GM12873 (cell line): Measurements from ENCODE around the gene SEZ6L2.

Source experiments
- CTCF ChIP-seq: IDR thresholded peaks from 2 replicates; pipeline ENCODE4 v1.5.1; 2012; ENCODE audit warnings: low read depth, mild to moderate bottlenecking, moderate library complexity, low read length, control low read depth; ENCODE audit not compliant: insufficient read depth; ENCODE audit errors: missing control alignments

SEZ6L2 gene

GRCh38 chr16:29843931-29844330 lies 55.4 kb downstream of the SEZ6L2 start:
- TF ChIP-seq CTCF = no peak

DNA sequence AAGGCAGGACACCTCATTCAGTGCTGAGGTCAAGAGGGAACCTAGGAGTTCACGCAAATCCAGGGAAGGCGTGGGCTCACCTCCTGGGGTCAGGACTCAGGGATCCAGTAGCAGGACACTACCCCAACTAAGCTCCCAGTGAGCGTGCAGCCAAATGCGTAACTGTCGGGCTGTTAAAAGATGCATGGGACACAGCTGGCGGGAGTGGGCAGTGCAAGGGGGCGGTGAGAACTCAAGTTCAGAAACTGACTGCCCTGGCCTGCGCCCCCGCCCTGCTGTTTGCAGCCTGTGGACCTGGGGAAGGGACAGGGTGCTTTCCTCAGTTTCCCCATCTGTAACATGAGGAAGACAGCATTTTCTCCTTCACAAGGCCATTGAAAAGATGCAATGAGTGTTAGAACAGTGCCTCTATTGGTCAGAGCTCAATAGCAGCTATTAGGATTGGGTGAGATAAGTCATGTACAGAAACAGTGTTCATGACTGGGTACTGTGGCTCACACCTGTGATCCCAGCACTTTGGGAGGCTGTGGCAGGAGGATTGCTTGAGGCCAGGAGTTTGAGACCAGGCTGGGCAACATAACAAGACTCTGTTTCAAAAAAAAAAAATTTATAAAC lies 56.5 kb downstream of the SEZ6L2 start:
- peak; percentile 10 for TF ChIP-seq CTCF

- no peak for TF ChIP-seq CTCF
Measured at GRCh38 chr16:29841631-29842030, 57.7 kb downstream of the SEZ6L2 start.

DNA sequence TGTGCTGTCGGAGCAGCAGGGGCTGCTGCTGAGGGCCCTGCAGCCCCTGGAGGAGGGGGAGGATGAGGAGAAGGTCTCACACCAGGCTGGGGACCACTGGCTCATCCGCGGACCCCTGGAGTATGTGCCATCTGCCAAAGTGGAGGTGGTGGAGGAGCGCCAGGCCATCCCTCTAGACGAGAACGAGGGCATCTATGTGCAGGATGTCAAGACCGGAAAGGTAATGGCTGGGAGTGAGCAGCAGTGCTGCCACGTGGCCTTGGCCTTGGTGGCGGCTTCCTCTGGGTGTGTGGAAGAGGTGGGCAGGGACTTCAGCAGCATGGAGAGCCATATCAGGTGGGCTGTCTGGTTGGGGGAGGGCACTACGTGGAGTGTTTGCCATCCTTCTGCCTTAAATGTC lies 59.1 kb downstream of the SEZ6L2 start:
- TF ChIP-seq CTCF = no peak

GRCh38 chr16:29839822-29840221 lies 59.5 kb downstream of the SEZ6L2 start:
- TF ChIP-seq CTCF = no peak

DNA sequence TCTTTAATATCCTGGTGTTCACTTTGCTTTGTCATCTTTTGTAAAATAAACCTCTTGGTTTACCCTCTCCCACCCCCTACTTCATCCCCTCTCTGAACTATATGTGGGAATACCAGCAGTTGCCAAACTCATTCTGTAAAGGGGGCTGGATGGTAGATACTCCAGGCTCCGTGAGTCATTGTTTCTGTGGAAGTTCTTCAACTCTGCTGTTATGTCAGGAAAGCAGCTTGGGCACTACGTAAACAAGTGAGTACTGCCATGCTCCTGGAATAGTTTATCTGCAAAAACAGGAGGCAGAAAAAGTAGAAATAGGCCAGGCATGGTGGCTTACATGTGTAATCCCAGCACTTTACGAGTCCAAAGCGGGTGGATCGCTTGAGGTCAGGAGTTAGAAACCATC lies 61.5 kb downstream of the SEZ6L2 start:
- no peak for TF ChIP-seq CTCF

GRCh38 chr16:29836623-29837022 lies 62.7 kb downstream of the SEZ6L2 start:
- no peak for TF ChIP-seq CTCF
